Activated T-cell treated with anti-CD3 and anti-CD28 coated beads for 24 hours (primary cell): ENCODE data around the gene ADAMTS5.

Experiments used
- DNase-seq: peaks from one replicate; pipeline ENCODE4 v3.0.0-alpha.2; 2020; ENCODE audit warnings: low read depth

The ADAMTS5 gene

DNA sequence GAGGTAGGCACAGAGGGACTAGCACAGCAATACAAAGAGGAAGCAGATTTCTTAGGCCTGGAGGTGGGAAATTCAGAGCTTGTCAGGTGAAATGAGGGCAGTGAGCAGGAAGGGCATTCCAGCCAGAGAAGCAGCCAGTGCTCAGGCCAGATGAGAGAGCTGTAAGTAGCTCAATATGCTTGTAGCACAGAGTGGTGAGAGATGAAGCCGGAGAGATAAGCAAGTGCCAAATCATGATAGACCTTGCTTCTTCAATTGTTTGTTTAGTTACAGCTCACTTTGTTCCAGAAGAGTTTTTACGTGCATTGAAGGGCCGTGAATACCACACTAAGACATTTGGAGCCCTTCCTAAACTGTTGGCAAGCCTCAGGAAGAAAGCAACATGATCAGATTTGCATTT, 79.6 kb downstream of the ADAMTS5 start:
- no peak for DNase-seq

DNA sequence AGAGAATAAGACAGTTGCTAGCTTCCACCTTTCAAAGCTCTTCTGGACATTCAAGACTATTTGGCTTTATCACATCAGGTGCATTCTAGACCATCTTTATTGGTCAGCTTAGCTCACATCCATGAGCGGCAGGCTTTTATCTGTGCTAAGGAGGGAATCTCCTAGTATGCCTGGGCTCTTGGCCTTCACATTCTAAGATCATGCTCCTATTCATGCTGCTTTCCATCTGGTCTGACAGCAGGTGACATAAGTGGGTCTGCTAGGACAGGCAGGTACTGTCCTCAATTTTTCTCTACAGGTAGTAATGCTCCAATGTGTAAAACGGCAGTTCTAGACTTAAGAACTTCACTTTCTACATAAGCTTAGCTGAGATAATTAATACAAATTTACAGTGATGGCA, 82.5 kb downstream of the ADAMTS5 start:
- no peak for DNase-seq

DNA sequence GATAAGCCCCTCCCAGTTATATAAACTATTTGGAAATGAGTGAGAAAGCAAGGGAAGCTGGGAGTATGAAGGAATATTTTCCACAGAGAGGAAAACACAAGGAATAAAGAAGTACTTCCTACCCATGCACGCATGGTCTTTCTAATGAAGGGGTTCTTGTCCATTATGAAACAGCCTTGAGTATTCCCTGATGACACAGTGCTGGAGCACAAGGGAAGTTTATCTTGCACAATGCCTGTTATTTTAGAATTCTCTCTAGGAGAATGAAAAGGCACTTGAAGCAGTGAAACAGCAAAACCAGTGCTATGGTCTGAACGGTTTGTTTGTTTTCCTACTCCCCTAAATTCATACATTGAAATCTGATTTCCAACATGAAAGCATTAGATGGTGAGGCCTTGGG, 83.1 kb downstream of the ADAMTS5 start:
- no peak for DNase-seq

DNA sequence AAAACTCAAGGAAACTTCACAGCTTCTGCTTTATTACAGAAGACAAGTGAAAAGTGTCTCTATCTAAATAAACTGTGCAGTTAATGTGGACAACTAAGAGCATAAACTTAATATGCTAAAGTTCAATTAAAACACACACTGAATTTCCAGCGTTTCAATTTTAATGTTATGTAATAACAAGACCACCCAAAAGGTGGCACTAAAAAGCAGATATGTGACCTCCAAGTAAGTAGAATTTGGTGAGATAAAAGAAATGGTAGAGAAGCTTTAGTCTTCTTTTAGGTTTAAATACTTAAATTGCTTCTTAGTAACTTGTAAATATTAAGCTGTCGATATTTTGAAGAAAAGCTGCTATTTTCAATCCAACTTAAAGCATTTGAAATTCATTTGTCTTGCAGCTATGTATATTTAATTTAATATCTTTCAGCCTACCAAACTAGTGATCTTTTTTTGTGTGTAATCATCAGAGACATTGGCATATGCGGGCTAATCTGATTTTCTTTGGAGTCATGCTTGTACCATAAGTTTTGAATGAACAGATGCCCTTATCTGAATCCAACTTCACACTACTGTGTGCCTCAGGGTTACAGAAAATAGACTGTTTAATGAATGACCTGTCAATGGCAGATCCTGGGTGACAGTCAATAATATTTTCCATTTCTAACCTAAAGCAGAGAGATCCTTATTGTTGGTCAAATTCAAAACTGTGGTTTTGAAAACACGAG, 85.2 kb downstream of the ADAMTS5 start:
- no peak for DNase-seq

DNA sequence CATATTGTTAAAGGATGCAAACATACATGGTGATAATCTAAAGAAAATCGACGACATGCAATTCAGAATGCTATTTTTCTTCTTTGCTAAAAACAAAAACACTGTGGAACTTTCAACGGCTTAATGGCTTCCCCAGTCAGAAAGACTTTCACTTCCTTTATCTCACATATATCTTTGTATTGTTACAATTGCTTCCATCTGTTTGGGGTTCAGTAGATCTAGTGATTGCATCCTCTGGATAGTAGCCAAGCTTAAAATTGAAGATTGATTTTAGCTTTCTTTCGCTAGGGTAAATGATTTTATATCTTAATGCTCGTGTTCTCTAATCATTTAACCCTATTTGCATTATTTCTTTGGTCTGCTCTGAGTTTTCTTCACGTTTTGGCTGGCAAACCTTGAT, 89.9 kb downstream of the ADAMTS5 start:
- no peak for DNase-seq

GRCh38 chr21:26874347-26874746, 92.5 kb downstream of the ADAMTS5 start:
- DNase-seq: no peak
